ENCODE data around the gene C11orf91.
"Not testable (repeated sequence)": the region's sequence is repeated elsewhere in the genome, so short reads cannot be mapped to it uniquely, and the experiment has no call there.

Gene C11orf91, protein sequence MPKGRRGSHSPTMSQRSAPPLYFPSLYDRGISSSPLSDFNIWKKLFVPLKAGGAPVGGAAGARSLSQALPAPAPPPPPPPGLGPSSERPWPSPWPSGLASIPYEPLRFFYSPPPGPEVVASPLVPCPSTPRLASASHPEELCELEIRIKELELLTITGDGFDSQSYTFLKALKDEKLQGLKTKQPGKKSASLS

DNA sequence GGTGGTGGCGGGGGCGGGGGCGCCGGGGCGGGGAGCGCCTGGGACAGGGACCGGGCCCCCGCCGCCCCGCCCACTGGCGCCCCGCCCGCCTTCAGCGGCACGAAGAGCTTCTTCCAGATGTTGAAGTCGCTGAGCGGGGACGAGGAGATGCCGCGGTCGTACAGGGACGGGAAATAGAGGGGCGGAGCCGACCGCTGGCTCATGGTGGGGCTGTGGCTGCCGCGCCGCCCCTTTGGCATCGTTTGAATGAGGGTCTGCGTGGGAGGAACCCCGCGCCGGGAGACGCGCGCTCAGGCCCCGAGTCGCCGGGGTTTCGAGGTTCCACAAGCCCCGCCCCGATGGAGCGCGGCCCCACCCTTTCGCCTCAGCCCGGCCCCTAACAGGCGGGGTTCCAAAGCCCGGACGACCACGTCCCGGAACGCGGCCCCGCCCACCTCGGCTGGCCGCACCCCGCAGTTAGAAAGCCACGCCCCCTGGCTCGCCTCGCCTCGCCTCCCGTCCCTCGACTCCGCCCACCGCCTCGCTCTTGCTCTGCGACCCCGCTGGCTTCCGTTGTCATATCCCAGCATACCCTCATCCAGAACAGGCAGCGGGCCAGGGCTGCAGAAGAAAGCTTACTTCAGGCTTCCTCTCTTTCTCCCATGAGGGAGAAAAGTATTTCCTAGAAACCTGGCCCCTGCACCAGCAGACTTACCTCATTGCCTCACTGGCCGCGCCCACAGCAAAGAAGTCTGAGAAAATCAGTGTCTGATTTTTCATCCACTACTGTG lies at the start of gene C11orf91:
Gene C11orf91, minus strand, starts transcription at position 325 of the 770 bp plus-strand sequence. Its CDS starts 86 bp downstream, at position 239.
- ATAC-seq: peak; percentile 89 to 93

DNA sequence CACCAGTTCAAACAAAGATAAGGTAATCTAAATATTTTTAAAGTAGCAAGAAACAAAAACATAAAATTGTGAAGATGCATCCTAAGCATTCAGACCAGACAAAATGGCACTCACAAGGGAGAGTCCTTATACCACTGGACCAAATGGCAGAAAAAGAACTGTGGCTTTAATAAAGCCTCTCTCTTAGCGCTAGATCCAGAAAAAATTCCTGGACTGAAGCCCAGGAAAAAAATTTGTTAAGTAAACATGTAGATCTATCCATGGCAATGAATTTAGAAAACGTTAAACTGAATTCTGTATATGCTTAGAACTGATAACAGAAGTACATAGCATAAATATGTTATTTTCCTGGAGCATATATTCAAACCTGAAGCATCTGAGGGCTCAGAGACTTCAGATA lies 47.4 kb upstream of the C11orf91 start:
- ATAC-seq: no peak

DNA sequence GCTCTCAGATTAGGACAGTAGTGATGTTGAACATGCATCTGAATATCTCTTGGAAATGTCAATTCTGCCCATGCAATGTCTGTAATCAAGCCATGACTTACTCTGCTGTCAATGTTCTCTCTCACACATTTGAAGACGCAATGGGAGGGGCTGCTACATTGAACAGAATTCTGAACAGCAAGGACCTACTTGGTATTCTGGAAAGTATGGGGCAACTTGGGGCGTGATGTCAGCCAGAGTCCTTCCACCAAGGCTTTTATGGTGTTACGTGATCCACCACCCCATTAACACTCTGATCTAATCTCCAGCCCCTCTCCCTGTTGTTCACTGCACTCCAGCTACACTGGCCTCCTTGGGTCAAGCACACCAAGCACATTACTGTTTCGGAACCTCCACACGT lies 42.7 kb upstream of the C11orf91 start:
- ATAC-seq: no peak

DNA sequence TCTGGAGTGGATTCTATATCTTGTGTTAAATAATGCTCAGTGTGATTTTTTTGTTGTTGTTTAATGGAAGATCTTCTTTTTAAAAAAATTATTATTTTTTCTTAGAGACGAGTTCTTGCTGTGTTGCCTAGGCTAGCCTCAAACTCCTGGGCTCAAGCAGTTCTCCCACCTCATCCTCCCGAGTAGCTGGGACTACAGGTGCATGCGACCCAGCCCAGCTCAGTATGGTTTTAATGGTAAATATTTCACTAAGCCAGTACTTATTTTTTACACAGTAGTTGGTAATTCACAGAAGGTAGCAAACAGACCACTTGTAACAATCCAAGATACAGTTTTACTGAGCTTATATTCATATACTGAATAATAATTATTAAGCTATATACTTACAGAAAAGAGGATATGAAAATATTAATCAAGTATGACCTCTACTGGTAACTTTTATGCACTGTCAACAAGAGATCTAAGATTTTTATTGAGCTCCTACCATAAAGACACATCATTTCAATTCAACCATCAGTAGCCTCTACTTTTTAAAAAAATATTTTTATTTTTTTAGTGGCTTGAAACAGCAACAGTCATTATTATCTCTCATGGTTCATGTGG lies 41.7 kb upstream of the C11orf91 start:
- peak; percentile 32 to 45 for ATAC-seq

- ATAC-seq: no peak
Measured at GRCh38 chr11:33741806-33742205, 41.2 kb upstream of the C11orf91 start.

- peak in 1 of 2 donors; percentile 27 for ATAC-seq
Measured at GRCh38 chr11:33737362-33737821, 36.8 kb upstream of the C11orf91 start.

DNA sequence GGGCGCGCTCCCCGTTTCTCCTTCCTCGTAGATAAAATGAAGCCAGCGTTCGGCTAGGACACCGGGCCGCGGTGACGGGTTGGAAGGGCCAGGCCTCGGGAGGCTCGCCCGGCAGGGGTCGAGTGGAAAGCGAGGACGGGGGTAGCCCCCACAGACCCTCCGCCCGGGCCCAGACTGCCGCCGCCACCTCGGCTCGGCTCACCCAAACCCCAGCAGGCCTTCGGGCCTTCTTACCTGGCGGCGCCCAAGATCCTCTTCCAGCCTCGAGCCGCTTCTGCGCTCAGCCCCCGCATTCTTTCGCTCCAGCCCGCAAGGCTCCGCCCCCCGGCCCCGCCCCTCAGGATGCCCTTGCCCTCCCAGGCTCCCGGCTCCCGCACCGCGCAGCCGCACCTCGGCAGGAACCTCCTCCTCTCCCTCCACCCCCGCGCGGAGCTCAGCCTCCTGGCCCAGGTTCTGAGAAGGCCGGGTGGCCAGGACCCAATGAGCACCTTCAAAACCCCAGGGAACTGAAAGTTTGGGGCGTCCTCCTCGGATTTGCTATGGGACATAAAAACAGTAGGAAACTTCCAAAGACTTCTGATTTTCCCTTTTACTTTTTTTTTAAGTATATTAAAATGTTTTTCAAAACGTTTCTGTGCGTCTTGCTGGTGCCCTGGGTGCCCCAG lies 35.7 kb upstream of the C11orf91 start, which contains the start of gene CD59:
Gene CD59, minus strand, starts transcription at position 276 of the 665 bp plus-strand sequence. CDS start 13,978 bp downstream, outside the sequence.
- ATAC-seq: peak; percentile 57 to 62

DNA sequence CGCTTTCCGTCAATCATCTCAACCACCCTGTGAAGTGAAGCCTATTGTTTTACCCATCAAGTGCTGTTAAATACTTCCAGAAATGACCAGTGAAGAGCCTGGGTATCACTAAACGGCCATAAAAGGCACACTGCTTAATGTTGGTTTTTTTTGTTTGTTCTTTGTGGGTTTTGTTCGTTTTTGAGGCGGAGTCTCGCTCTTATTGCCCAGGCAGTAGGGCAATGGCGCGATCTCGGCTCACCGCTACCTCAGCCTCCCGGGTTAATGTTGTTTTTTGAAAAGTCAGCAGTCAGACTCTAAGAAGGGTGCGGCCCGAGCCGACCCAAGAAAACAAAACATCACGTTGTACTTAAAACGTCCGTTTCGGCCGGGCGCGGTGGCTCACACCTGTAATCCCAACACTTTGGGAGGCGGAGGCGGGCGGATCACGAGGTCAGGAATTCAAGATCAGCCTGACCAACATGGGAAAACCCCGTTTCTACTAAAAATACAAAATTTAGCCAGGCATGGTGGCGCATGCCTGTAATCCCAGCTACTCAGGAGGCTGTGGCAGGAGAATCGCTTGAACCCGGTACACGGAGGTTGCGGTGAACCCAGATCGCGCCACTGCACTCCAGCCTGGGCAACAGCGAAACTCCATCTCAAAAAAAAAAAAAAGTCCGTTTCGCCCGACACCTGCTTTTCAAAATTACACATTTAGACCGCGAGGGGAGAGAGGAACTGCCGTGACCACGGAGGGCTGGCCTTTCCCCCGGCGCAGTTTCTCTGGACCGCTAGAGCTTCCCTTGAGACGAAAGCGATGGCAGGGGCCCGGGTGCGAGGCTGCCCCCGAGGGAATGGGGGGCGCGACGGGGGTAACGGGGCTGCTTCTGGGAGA lies 34.9 kb upstream of the C11orf91 start:
- peak; percentile 30 to 42 for ATAC-seq

GRCh38 chr11:33734441-33735270 lies 34.0 kb upstream of the C11orf91 start:
- no peak for ATAC-seq

GRCh38 chr11:33733980-33734379 lies 33.4 kb upstream of the C11orf91 start:
- ATAC-seq: no peak

GRCh38 chr11:33731723-33732531 lies 31.3 kb upstream of the C11orf91 start:
- peak; percentile 76 to 78 for ATAC-seq

DNA sequence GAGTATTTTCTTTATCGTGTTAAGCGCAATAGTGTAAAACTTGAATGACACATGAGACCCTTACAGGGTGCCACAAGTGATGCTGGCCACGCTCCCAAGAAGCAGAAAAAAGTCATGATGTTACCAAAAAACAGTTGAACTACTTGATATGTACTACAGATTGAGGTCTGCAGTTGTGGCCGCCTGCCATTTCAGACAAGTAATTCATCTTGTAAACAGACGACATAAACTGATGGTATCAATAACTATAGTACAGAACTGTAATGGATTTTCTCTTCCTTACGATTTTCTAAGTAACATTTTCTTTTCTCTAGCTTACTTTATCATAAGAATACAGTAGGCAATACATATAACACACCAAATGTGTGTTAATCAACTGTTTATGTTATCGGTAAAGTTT lies 30.1 kb upstream of the C11orf91 start:
- ATAC-seq: no peak

DNA sequence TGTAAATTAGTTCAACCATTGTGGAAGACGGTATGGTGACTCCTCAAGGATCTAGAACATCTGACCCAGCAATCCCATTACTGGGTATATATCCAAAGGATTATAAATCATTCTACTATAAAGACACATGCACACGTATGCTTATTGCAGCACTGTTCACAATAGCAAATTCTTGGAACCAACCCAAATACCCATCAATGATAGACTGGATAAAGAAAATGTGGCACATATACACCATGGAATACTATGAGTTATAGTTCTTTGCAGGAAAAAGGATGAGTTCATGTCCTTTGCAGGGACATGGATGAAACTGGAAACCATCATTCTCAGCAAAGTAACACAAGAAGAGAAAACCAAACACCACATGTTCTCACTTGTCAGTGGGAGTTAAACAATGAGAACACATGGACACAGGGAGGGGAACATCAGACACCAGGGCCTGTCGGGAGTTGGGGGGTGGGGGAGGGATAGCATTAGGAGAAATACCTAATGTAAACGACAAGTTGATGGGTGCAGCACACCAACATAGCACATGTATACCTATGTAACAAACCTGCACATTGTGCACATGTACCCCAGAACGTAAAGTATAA lies 28.5 kb upstream of the C11orf91 start:
- not testable (repeated sequence) for ATAC-seq

GRCh38 chr11:33727539-33727938 lies 26.9 kb upstream of the C11orf91 start:
- ATAC-seq: not testable (repeated sequence)

DNA sequence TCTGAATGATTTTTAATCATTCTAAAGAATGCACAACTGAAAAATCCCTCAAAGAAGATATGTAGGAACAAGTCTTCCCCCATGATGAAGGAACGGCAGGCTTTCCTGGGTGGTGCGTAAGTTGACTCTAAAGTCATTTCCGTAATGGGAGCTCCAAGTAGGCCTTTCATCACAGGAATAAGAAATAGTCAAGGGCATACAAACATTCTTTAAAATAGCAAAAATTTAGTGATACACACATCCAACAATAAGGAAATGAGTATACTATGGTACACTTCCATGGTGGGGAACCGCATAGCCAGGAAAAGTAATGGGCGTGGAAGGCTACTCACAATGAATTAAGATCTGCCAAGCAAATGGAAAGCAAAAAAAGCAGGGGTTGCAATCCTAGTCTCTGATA lies 24.9 kb upstream of the C11orf91 start:
- ATAC-seq: no peak

DNA sequence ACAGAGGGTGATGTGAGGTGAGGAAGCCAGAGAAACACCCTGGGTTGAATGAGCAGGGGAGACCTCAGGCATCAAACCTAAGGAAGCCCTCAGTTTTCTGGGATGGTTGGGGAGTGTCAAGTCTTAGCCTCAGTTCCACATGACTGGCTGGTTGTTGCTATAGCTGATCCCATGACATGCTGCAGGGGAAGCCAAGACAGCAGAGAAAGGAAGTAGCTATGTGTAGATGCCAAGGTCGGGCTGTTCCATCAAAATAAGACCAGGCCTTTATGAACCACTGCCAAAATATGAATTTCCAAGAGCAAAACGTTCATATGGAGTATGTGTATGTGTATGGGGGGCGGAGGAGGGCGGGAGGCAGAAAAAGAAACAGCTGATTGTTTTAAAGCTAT lies 24.0 kb upstream of the C11orf91 start:
- ATAC-seq: no peak

DNA sequence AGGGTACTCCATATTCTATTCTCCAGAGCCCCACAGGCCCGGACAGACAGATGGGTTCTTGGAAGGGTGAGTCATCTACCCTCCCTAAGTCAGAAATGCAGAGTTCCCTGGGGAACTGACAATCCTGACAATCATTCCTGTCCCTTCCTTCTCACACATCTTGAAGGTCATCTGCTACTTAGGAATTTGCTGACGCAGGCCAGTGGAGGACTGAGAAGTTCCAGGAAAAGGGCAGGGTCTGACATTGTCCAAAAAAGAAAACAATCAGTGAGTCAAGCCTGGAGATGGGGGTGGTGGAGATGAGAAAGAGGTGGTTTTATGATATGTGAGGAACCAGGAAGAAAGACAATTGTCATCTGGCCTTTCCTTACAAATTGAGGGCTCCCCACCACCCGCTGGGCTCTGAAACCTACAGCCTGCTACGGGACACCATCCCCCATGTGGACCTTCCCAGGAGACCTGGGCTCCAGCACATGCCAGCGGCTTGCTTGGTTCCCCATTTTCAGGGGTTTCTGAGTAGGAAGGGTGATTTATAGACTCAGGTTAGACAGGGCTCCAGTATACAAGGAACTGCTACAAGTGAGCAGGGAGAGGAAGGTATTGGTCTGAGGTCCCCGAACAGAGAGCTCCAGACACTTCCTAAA lies 22.7 kb upstream of the C11orf91 start:
- ATAC-seq: no peak

- ATAC-seq: peak; percentile 92 to 93
Measured at GRCh38 chr11:33722590-33723234, 22.1 kb upstream of the C11orf91 start.

- ATAC-seq: no peak
Measured at GRCh38 chr11:33721984-33722383, 21.4 kb upstream of the C11orf91 start.
